C4-2B (cell line): ENCODE results near the gene LIPM.
A peak's percentile ranks its signal among the peaks of the same experiment; 100 is the strongest.

ENCODE experiments used
- ZFX ChIP-seq: fragments of 450-650 bp; IDR thresholded peaks from 2 replicates; pipeline ENCODE4 v1.6.1; 2017
- TF ChIP-seq, protein P1 (sequence below): fragments of 450-650 bp; conservative IDR thresholded peaks from 2 replicates; pipeline ENCODE4 v1.5.1; 2017; ENCODE audit warnings: mild to moderate bottlenecking

GRCh38 chr10:88791924-88792323, 10.6 kb upstream of the LIPM start:
- TF ChIP-seq, protein P1, sequence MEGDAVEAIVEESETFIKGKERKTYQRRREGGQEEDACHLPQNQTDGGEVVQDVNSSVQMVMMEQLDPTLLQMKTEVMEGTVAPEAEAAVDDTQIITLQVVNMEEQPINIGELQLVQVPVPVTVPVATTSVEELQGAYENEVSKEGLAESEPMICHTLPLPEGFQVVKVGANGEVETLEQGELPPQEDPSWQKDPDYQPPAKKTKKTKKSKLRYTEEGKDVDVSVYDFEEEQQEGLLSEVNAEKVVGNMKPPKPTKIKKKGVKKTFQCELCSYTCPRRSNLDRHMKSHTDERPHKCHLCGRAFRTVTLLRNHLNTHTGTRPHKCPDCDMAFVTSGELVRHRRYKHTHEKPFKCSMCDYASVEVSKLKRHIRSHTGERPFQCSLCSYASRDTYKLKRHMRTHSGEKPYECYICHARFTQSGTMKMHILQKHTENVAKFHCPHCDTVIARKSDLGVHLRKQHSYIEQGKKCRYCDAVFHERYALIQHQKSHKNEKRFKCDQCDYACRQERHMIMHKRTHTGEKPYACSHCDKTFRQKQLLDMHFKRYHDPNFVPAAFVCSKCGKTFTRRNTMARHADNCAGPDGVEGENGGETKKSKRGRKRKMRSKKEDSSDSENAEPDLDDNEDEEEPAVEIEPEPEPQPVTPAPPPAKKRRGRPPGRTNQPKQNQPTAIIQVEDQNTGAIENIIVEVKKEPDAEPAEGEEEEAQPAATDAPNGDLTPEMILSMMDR = peak; percentile 67
- TF ChIP-seq ZFX = no peak
